MM.1S (cell line): ENCODE measurements around the gene IGSF9B.

ENCODE experiments used
- CTCF ChIP-seq: fragments of 300-600 bp; sonication (generic); IDR thresholded peaks from 2 replicates; pipeline ENCODE4 v1.5.1; 2016; ENCODE audit warnings: antibody characterized with exemption, low read length, mixed read lengths
- EZH2 ChIP-seq: fragments of 300-600 bp; sonication (generic); optimal IDR thresholded peaks from 2 replicates; pipeline ENCODE3; 2017; ENCODE audit warnings: low read depth, mild to moderate bottlenecking, antibody characterized with exemption, low read length, mixed read lengths
- EZH2phosphoT487 ChIP-seq: fragments of 300-600 bp; sonication (generic); IDR thresholded peaks from 2 replicates; pipeline ENCODE4 v1.6.1; 2018; ENCODE audit warnings: antibody characterized with exemption, low read length

DNA sequence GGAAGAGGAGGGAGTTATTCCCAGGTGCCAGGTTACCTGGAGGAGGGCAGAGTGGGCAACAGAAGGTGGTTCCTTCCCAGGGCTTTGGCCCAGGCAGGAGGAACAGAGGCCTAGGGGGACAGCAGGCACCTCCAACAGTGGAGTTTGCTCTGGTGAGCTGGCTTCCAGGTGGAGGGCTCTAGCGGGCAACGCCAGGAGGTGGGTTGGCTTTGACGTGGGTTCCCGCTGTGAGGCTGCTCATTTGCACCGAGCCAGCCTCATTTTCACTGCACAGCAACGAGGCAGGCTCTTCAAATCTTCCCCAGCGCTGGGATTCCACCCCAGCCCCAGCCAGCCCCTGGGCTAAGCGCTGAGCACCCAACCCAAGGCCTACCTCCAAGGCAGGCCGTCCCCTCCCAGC, 8.1 kb downstream of the IGSF9B start:
- no peak for TF ChIP-seq CTCF
- TF ChIP-seq EZH2phosphoT487, result no peak
- no peak for TF ChIP-seq EZH2
